Body of pancreas (tissue), 4 donors: Measurements from ENCODE around the gene ENDOU.
"Not testable (repeated sequence)": the region's sequence is repeated elsewhere in the genome, so short reads cannot be mapped to it uniquely, and the experiment has no call there.

Experiments
- POLR2A ChIP-seq, 3 donors: fragments of 450-650 bp; IDR thresholded peaks; one replicate each; pipeline ENCODE4 v1.6.1; 2016; ENCODE audit warnings: antibody characterized with exemption in 3 of 3, mild to moderate bottlenecking in 2 of 3
- TF ChIP-seq, protein P1 (sequence below), 7 experiments: fragments of 450-650 bp in 4 of 7; fragments of 200-600 bp in 3 of 7; sonication (generic) in 3 of 7; IDR thresholded peaks; one replicate each; pipeline ENCODE4 v1.5.1; 2016 to 2019; ENCODE audit warnings: antibody characterized with exemption in 7 of 7

- TF ChIP-seq, protein P1, sequence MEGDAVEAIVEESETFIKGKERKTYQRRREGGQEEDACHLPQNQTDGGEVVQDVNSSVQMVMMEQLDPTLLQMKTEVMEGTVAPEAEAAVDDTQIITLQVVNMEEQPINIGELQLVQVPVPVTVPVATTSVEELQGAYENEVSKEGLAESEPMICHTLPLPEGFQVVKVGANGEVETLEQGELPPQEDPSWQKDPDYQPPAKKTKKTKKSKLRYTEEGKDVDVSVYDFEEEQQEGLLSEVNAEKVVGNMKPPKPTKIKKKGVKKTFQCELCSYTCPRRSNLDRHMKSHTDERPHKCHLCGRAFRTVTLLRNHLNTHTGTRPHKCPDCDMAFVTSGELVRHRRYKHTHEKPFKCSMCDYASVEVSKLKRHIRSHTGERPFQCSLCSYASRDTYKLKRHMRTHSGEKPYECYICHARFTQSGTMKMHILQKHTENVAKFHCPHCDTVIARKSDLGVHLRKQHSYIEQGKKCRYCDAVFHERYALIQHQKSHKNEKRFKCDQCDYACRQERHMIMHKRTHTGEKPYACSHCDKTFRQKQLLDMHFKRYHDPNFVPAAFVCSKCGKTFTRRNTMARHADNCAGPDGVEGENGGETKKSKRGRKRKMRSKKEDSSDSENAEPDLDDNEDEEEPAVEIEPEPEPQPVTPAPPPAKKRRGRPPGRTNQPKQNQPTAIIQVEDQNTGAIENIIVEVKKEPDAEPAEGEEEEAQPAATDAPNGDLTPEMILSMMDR (IDR thresholded peaks at IDR 0.05): not testable (repeated sequence)
- not testable (repeated sequence) for TF ChIP-seq POLR2A (IDR thresholded peaks at IDR 0.05)
Measured at GRCh38 chr12:47667935-47668334, 57.4 kb downstream of the ENDOU start.
